ENCODE results near the gene RFTN1. TPM values are rescaled to one million over a fixed set of nuclear protein-coding genes. Genes with fewer than 3 reads are reported as not detected.

RFTN1 gene
- total and polyA plus RNA-seq, 2 of the 8 experiments (the other 6 are each of a cell fraction or from before 2014, with no cell fraction given): 4.6 to 6.7 TPM

DNA sequence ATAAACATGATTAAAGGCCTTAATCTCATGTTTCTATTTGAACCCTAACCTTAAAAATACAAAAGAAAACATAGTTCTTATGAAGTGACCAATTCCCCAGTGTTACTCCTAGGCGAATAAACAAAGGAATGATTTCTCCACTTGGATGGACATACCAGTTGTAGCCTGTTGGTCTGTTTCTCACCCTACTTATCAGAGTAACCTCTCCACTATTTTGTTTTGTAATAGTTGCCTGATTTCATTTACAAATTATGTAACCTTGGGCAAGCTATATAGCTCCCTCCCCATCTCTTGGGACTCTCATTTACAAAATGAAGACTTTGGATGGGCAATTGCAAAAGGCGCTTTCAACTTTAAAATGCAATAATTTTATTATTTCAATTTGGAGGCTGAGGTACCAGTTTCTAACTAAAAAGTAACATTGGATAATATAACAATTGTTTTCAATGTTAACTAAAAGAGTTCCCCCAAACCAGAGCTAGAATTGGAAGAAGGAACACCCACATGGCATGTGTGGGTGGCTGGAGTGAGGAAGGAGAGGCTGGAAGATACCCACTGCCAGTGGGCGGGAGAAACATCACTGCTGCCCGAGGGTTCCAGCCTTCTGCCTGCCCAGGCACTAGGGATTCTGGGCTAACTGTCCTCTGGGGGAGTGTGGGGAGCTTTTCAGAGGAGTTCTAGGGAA lies 74.2 kb downstream of the RFTN1 start:
- Histone ChIP-seq H2BK20ac (ENCODE audit: low read length) (no peak overlapping the region), H2BK15ac (ENCODE audit: low read length) (no peak overlapping the region), H3K14ac (ENCODE audit: insufficient read length) (no peak overlapping the region), H4K5ac (ENCODE audit: insufficient read length, low read depth, low read length) (no peak overlapping the region), H3K79me2 (ENCODE audit: control insufficient read depth in 1 of 2, insufficient read depth in 2 of 2, low read length in 2 of 2) (no peaks in the 10 kb centered on the region), H3K36me3 (ENCODE audit: control insufficient read depth in 2 of 4, insufficient read depth in 4 of 4, low read length in 3 of 4) (no peaks in the 10 kb centered on the region), H3K23ac (ENCODE audit: insufficient read length) (no peak overlapping the region), H3K27ac (ENCODE audit: low read depth, low read length) (no peak overlapping the region), H3K9me3 (ENCODE audit: insufficient read depth in 2 of 2, low read depth in 1 of 2, low read length in 1 of 2) (no peaks in the 10 kb centered on the region), H3K23me2 (ENCODE audit: low read depth, low read length) (no peaks in the 10 kb centered on the region), H3K27me3 (replicated peaks in 1 of 4; ENCODE audit: control insufficient read depth in 3 of 4, extremely low read depth in 1 of 4, insufficient read depth in 3 of 4, low read length in 3 of 4) (no peaks in the 10 kb centered on the region), H3K79me1 (ENCODE audit: low read depth, low read length) (no peaks in the 10 kb centered on the region), H3K56ac (replicated peaks; ENCODE audit: insufficient read length, low read depth, low read length) (no peak overlapping the region), H4K91ac (replicated peaks; ENCODE audit: insufficient read length, low read length) (no peak overlapping the region), H2BK120ac (replicated peaks; ENCODE audit: low read depth, low read length) (no peak overlapping the region), H3K18ac (ENCODE audit: extremely low read depth, low read length) (no peak overlapping the region), H2AFZ (ENCODE audit: low read length) (no peak overlapping the region), H3K4me3 (ENCODE audit: extremely low read depth in 1 of 4, insufficient read depth in 2 of 4, low read depth in 3 of 4, low read length in 4 of 4) (no peak overlapping the region), H2BK12ac (ENCODE audit: low read depth, low read length) (no peak overlapping the region), H4K20me1 (replicated peaks in 1 of 2; ENCODE audit: control insufficient read depth in 1 of 2, insufficient read depth in 2 of 2, low read length in 2 of 2) (no peaks in the 10 kb centered on the region), H3K4ac (replicated peaks; ENCODE audit: insufficient read length, low read depth, low read length) (no peak overlapping the region), H3K9ac (replicated peaks in 1 of 4; ENCODE audit: extremely low read depth in 1 of 4, low read depth in 3 of 4, low read length in 3 of 4) (no peak overlapping the region), H2BK5ac (ENCODE audit: low read depth, low read length) (no peak overlapping the region), H3K4me2 (ENCODE audit: insufficient read depth in 1 of 2, low read depth in 2 of 2, low read length in 2 of 2) (no peak overlapping the region), H3K4me1 (replicated peaks in 1 of 4; ENCODE audit: control insufficient read depth in 3 of 4, insufficient read depth in 4 of 4, low read length in 3 of 4) (no peaks in the 10 kb centered on the region), H2AK5ac (ENCODE audit: low read depth, low read length) (no peak overlapping the region), H4K8ac (ENCODE audit: extremely low read depth, insufficient read depth, low read length) (no peak overlapping the region)
- POLR2A ChIA-PET (ENCODE audit: partially characterized antibody): no interaction called here
- CTCF ChIA-PET (ENCODE audit: partially characterized antibody): interaction anchor here (0.6 to 1.3 kb wide), 5 partner anchors 10 to 78 kb away, joined by 3 to 5 read pairs (median 3); no protein-coding TSS in a partner anchor
- FAIRE-seq: no peak
- TF ChIP-seq SIX5 (IDR thresholded peaks at IDR 0.05; ENCODE audit: low read depth, low read length) (no peak), RAD21 (IDR thresholded peaks at IDR 0.05 in 1 of 2, conservative IDR thresholded peaks at IDR 0.05 in 1 of 2; ENCODE audit: low read depth in 2 of 2, low read length in 2 of 2) (no peak)
- WGBS, 2 experiments (ENCODE audit: extremely low coverage in 1 of 2, insufficient coverage in 1 of 2, insufficient read length in 1 of 2, insufficient replicate concordance in 2 of 2, low coverage in 1 of 2, low lambda C conversion rate in 2 of 2, missing lambda C conversion rate in 1 of 2): 85% methylated on average over 4 of the region's 4 CpGs; no CpG with 5 or more reads in 1 of the 2 experiments
- DNase-seq (ENCODE audit: low read depth in 1 of 2, low spot score in 2 of 2): no peak

Data from H1 (cell line).